GM18499 (cell line): Measurements from ENCODE around the gene EXD3.
"Not testable (repeated sequence)": the region's sequence is repeated elsewhere in the genome, so short reads cannot be mapped to it uniquely, and the experiment has no call there.

Source experiments
- ATAC-seq: cut with Tn5 transposase; IDR thresholded peaks from one replicate; pipeline ENCODE4 v1.9.1; 2021; ENCODE audit warnings: moderate number of reproducible peaks; ENCODE audit not compliant: insufficient read depth, unreplicated experiment

The EXD3 gene

DNA sequence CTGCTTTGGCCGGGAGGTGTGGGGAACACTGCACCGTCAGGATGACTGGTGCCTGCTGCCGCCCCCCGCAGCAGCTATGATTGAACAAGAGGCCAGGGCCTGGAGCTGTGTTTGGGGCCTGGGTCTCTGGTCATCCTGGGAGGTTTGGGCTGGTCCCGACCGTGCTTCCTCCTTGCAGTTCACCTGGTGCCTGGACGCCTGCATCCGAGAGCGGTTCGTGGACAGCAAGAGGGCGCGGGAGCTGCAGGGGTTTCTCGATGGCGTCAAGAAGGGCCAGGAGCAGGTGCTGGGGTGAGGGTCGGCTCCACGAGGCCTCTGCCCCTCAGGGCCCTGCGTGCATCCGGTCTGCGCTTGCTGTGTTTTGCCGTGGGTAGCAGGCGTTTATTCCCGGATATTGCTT is 158.9 kb downstream of the EXD3 start:
- no peak for ATAC-seq

GRCh38 chr9:137263506-137263905 is 159.5 kb downstream of the EXD3 start:
- no peak for ATAC-seq

GRCh38 chr9:137262909-137263285 is 160.1 kb downstream of the EXD3 start:
- no peak for ATAC-seq

DNA sequence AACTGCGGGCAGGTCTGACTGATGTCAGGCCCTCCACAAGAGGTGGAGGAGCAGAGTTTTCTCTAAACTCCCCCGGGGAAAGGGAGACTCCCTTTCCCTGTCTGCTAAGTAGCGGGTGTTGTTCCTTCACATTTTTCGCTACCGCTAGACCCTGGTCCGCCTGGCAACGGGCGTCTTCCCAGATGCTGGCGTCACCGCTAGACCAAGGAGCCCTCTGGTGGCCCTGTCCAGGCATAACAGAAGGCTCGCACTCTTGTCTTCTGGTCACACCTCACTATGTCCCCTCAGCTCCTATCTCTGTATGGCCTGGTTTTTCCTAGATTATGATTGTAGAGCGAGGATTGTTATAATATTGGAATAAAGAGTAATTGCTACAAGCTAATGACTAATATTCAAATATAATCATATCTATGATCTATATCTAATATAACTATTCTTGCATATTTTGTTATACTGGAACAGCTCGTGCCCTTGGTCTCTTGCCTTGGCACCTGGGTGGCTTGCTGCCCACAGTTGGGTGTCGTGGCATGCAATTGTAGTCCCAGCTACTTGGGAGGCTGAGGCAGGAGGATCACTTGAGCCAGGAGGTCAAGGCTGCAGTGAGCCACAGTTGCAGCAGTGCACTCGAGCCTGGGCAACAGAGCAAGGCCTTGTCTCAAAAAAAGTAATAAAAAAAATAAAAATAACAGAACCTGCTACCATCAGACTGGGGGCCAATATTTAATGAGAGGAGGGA is 160.6 kb downstream of the EXD3 start:
- not testable (repeated sequence) for ATAC-seq
